ENCODE results near the gene STPG4.
"Not testable (repeated sequence)": the region's sequence is repeated elsewhere in the genome, so short reads cannot be mapped to it uniquely, and the experiment has no call there.

STPG4 gene

DNA sequence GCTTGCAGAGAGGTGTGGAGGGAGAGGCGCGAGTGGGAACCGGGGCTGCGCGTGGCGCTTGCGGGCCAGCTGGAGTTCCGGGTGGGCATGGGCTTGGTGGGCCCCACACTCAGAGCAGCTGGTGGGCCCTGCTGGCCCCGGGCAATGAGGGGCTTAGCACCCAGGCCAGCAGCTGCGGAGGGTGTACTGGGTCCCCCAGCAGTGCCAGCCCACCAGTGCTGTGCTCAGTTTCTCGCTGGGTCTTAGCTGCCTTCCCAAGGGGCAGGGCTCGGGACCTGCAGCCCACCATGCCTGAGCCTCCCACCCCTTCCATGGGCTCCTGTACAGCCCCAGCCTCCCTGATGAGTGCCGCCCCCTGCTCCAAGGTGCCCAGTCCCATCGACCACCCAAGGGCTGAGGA is 55.4 kb downstream of the STPG4 start:
- not testable (repeated sequence) for H3K9me3 ChIP-seq (ENCODE audit: control insufficient read depth, insufficient read depth, low read length); H3K4me1 ChIP-seq (ENCODE audit: control insufficient read depth, insufficient read depth, low read length); H3K4me3 ChIP-seq (ENCODE audit: low read depth, low read length); H3K27ac ChIP-seq (ENCODE audit: low read depth, low read length); H3K27me3 ChIP-seq (ENCODE audit: control insufficient read depth, insufficient read depth, low read length); H3K36me3 ChIP-seq (ENCODE audit: control insufficient read depth, insufficient read depth, low read length); H3K9ac ChIP-seq (ENCODE audit: low read depth, low read length)

GRCh38 chr2:47098953-47099352 is 56.2 kb downstream of the STPG4 start:
- no peaks in the 10 kb centered on the region for H3K4me1 ChIP-seq (ENCODE audit: control insufficient read depth, insufficient read depth, low read length)
- H3K4me3 ChIP-seq (ENCODE audit: low read depth, low read length), result no peak overlapping the region
- no peak overlapping the region for H3K27ac ChIP-seq (ENCODE audit: low read depth, low read length)
- H3K9ac ChIP-seq (ENCODE audit: low read depth, low read length), result no peak overlapping the region
- no peaks in the 10 kb centered on the region for H3K36me3 ChIP-seq (ENCODE audit: control insufficient read depth, insufficient read depth, low read length)
- no peaks in the 10 kb centered on the region for H3K9me3 ChIP-seq (ENCODE audit: control insufficient read depth, insufficient read depth, low read length)
- no peaks in the 10 kb centered on the region for H3K27me3 ChIP-seq (ENCODE audit: control insufficient read depth, insufficient read depth, low read length)

DNA sequence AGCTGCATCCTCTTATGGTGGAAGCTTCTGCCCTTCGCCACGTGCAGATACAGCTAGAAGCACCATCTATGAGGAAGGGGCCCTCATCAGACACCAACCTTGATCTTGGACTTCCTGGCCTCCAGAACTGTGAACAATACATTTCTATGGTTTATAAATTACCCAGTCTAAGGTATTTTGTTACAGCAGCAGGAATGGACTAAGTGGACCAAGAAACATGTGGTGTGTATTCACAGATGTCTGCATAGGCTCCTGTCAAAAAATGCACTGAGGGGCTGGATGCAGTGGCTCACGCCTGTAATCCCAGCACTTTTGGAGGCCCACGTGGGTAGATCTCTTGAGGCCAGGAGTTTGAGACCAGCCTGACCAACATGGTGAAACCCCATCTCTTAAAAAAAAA is 57.5 kb downstream of the STPG4 start:
- no peaks in the 10 kb centered on the region for H3K36me3 ChIP-seq (ENCODE audit: control insufficient read depth, insufficient read depth, low read length)
- no peaks in the 10 kb centered on the region for H3K4me1 ChIP-seq (ENCODE audit: control insufficient read depth, insufficient read depth, low read length)
- no peaks in the 10 kb centered on the region for H3K27me3 ChIP-seq (ENCODE audit: control insufficient read depth, insufficient read depth, low read length)
- no peak overlapping the region for H3K27ac ChIP-seq (ENCODE audit: low read depth, low read length)
- H3K4me3 ChIP-seq (ENCODE audit: low read depth, low read length), result no peak overlapping the region
- H3K9ac ChIP-seq (ENCODE audit: low read depth, low read length), result no peak overlapping the region
- no peaks in the 10 kb centered on the region for H3K9me3 ChIP-seq (ENCODE audit: control insufficient read depth, insufficient read depth, low read length)

DNA sequence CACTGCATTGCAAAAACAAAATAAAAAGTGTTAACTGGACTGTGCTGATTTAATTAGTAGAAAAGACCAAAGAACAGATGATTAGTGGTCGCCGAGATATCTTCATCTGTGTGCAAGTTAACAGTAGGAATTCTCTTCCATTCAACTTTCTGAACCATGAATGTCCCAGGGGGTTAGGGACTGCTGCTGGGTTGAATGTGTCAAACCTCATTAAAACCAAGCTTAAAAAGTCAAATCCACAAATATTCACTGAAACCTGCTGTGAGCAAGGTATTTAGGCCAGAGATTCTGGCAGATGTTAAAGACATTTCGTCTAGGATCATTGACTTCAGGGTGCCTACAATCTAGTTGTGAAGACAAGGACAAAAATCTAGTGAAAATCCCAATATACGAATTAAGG is 58.7 kb downstream of the STPG4 start:
- no peaks in the 10 kb centered on the region for H3K27me3 ChIP-seq (ENCODE audit: control insufficient read depth, insufficient read depth, low read length)
- no peaks in the 10 kb centered on the region for H3K4me1 ChIP-seq (ENCODE audit: control insufficient read depth, insufficient read depth, low read length)
- H3K27ac ChIP-seq (ENCODE audit: low read depth, low read length), result no peak overlapping the region
- no peaks in the 10 kb centered on the region for H3K36me3 ChIP-seq (ENCODE audit: control insufficient read depth, insufficient read depth, low read length)
- no peak overlapping the region for H3K9ac ChIP-seq (ENCODE audit: low read depth, low read length)
- no peak overlapping the region for H3K4me3 ChIP-seq (ENCODE audit: low read depth, low read length)
- no peaks in the 10 kb centered on the region for H3K9me3 ChIP-seq (ENCODE audit: control insufficient read depth, insufficient read depth, low read length)

DNA sequence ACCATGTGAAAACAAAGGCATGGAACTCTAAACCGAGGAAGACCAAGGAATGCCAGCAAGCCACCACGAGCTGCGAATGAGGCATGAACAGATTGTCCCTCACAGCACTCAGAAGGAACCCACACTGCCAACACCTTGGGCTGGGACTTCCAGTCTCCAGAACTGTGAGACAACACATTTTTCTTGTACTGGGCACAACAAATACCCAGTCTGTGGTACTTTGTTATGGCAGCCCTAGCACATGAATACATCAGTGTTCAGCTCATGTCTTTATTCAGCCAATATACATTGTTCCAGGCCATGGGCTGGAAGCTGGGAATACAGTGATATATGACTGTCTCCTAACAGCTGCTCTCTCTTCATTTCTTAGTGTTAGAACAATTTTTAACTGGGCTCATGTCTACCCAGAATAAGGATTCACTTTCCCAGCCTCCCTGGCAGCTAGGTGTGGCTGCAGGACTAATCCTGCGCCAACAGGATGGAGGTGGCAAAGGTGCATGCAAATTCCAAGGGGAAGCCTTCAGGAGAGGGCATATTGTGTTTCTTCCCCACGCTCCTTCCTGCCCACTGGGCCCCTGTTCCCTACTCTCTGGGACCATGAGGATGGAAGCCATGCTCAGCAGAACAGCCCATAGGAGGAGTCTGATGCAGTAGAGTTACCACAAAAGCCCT is 59.6 kb downstream of the STPG4 start:
- 0 out of 2 replicates have a peak, but pooled peaks cover under 1% of the 10 kb centered on the region for H3K27me3 ChIP-seq (ENCODE audit: control insufficient read depth, insufficient read depth, low read length)
- H3K4me3 ChIP-seq (ENCODE audit: low read depth, low read length), result no peak overlapping the region
- H3K9me3 ChIP-seq (ENCODE audit: control insufficient read depth, insufficient read depth, low read length), result no peaks in the 10 kb centered on the region
- H3K27ac ChIP-seq (ENCODE audit: low read depth, low read length), result no peak overlapping the region
- H3K36me3 ChIP-seq (ENCODE audit: control insufficient read depth, insufficient read depth, low read length), result no peaks in the 10 kb centered on the region
- H3K9ac ChIP-seq (ENCODE audit: low read depth, low read length), result no peak overlapping the region
- H3K4me1 ChIP-seq (ENCODE audit: control insufficient read depth, insufficient read depth, low read length), result no peaks in the 10 kb centered on the region

GRCh38 chr2:47094511-47095142 is 60.5 kb downstream of the STPG4 start:
- H3K9ac ChIP-seq (ENCODE audit: low read depth, low read length), result no peak overlapping the region
- H3K27ac ChIP-seq (ENCODE audit: low read depth, low read length), result no peak overlapping the region
- H3K4me3 ChIP-seq (ENCODE audit: low read depth, low read length), result no peak overlapping the region
- no peaks in the 10 kb centered on the region for H3K9me3 ChIP-seq (ENCODE audit: control insufficient read depth, insufficient read depth, low read length)
- no peaks in the 10 kb centered on the region for H3K36me3 ChIP-seq (ENCODE audit: control insufficient read depth, insufficient read depth, low read length)
- no peaks in the 10 kb centered on the region for H3K4me1 ChIP-seq (ENCODE audit: control insufficient read depth, insufficient read depth, low read length)
- peaks cover 6% of the 10 kb centered on the region; the same call in 1 of the 2 replicates for H3K27me3 ChIP-seq (ENCODE audit: control insufficient read depth, insufficient read depth, low read length)

- Histone ChIP-seq H3K36me3 (ENCODE audit: control insufficient read depth, insufficient read depth, low read length) (no peaks in the 10 kb centered on the region), H3K4me1 (ENCODE audit: control insufficient read depth, insufficient read depth, low read length) (no peaks in the 10 kb centered on the region), H3K27ac (ENCODE audit: low read depth, low read length) (no peak overlapping the region), H3K9ac (ENCODE audit: low read depth, low read length) (no peak overlapping the region), H3K27me3 (ENCODE audit: control insufficient read depth, insufficient read depth, low read length) (peaks cover 6% of the 10 kb centered on the region; the same call in 1 of the 2 replicates), H3K9me3 (ENCODE audit: control insufficient read depth, insufficient read depth, low read length) (no peaks in the 10 kb centered on the region), H3K4me3 (ENCODE audit: low read depth, low read length) (no peak overlapping the region)
Observed at GRCh38 chr2:47093626-47094025, 61.5 kb downstream of the STPG4 start.

DNA sequence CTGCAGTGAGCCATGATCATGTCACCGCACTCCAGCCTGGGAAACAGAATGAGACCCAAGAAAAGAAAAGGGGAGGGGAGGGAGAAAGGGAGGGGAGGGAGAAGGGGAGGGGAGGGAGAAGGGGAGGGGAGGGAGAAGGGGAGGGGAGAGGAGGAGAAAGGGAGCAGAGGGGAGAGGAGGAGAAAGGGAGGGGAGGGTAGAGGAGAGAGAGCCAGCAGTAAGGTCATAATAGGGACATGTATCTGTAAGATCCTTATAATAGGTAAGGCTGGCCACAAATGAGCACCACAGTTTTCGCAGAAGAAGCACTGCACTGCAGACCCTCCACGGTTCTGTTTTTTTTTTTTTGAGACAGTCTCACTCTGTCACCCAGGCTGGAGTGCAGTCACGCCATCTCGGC is 62.6 kb downstream of the STPG4 start:
- Histone ChIP-seq H3K4me3 (ENCODE audit: low read depth, low read length) (no peak overlapping the region), H3K27ac (ENCODE audit: low read depth, low read length) (no peak overlapping the region), H3K9me3 (ENCODE audit: control insufficient read depth, insufficient read depth, low read length) (no peaks in the 10 kb centered on the region), H3K9ac (ENCODE audit: low read depth, low read length) (no peak overlapping the region), H3K27me3 (ENCODE audit: control insufficient read depth, insufficient read depth, low read length) (peaks cover 6% of the 10 kb centered on the region; the same call in 1 of the 2 replicates), H3K36me3 (ENCODE audit: control insufficient read depth, insufficient read depth, low read length) (no peaks in the 10 kb centered on the region), H3K4me1 (ENCODE audit: control insufficient read depth, insufficient read depth, low read length) (no peaks in the 10 kb centered on the region)

DNA sequence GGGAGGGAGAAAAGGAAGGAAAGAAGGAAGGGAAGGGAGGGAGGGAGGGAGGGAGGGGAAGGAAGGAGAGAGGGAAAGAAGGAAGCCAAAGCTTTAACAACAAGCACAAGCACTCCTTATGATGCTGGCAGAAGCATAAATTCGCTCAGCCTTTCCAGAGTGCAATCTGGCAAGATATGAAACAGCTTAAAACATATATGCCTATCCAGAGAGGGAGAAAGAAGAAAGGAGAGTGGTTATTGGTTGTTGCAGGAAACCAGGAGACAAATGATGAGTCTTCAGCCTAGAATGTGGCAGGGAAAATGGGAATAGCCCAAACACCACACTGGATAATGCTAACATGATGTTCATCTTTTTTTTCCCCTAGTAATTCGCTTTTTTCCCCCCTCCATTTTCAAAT is 64.0 kb downstream of the STPG4 start:
- Histone ChIP-seq H3K4me3 (ENCODE audit: low read depth, low read length) (no peak overlapping the region), H3K36me3 (ENCODE audit: control insufficient read depth, insufficient read depth, low read length) (no peaks in the 10 kb centered on the region), H3K9ac (ENCODE audit: low read depth, low read length) (no peak overlapping the region), H3K9me3 (ENCODE audit: control insufficient read depth, insufficient read depth, low read length) (no peaks in the 10 kb centered on the region), H3K4me1 (ENCODE audit: control insufficient read depth, insufficient read depth, low read length) (no peaks in the 10 kb centered on the region), H3K27ac (ENCODE audit: low read depth, low read length) (no peak overlapping the region), H3K27me3 (ENCODE audit: control insufficient read depth, insufficient read depth, low read length) (peaks cover 6% of the 10 kb centered on the region; the same call in 1 of the 2 replicates)

DNA sequence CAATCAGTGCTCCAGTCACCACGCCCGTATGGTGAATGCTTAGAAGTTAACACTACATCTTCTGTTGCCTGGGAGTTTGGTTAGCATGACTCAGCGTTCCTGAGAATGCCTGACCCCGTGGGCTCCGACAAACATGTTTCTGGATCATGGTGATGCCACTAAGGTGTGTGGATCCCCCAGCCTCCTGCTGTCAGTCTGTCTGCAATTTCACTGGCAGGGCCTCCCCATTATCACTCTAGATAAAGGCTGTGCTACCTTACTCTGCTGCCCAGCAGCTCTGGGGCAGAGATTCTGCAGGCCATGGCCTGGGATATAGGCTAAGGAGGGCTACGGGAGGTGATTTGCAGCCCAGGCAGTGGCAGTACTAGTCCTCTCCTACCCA is 66.0 kb downstream of the STPG4 start:
- Histone ChIP-seq H3K4me3 (ENCODE audit: low read depth, low read length) (no peak overlapping the region), H3K36me3 (ENCODE audit: control insufficient read depth, insufficient read depth, low read length) (no peaks in the 10 kb centered on the region), H3K9ac (ENCODE audit: low read depth, low read length) (no peak overlapping the region), H3K4me1 (ENCODE audit: control insufficient read depth, insufficient read depth, low read length) (no peaks in the 10 kb centered on the region), H3K27ac (ENCODE audit: low read depth, low read length) (peak overlapping the region; percentile 34), H3K27me3 (ENCODE audit: control insufficient read depth, insufficient read depth, low read length) (peaks cover 6% of the 10 kb centered on the region; the same call in 1 of the 2 replicates), H3K9me3 (ENCODE audit: control insufficient read depth, insufficient read depth, low read length) (no peaks in the 10 kb centered on the region)

DNA sequence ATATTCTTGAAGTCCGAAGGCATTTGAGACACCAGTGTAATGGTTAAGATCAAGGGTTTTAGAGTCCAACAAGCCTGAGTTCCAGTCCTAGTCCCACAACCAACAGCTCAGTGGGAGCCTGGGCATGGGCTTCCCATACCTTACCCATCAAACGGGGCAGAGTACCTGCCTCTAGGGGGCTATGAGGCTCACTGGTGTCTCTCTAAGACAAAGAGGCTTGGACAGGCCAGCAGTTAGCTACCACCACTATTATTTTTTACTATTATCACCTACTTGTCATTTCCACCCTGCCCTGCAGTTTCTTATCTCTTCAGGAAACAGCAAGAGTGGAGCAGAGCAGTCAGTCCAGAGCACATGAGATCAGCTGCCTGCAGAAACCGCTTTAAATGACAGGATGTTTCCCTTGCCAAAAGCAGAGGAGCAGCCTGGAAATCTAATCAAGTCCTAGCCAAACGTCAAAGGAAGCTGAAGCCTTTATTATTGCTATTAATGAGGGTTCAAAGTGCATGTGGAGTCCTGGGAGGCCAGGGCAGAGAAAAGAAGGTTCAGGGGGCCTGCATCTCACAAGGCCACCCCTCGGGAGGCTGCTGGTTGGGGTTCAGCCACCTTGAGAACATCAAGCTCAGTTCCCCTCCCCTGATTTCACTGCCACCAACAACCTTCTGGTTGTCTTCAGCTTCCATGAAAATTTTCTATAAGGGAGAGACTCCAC is 66.6 kb downstream of the STPG4 start:
- Histone ChIP-seq H3K4me3 (ENCODE audit: low read depth, low read length) (no peak overlapping the region), H3K27me3 (ENCODE audit: control insufficient read depth, insufficient read depth, low read length) (peaks cover 6% of the 10 kb centered on the region; the same call in 1 of the 2 replicates), H3K9ac (ENCODE audit: low read depth, low read length) (no peak overlapping the region), H3K9me3 (ENCODE audit: control insufficient read depth, insufficient read depth, low read length) (no peaks in the 10 kb centered on the region), H3K27ac (ENCODE audit: low read depth, low read length) (peak overlapping the region; percentile 34), H3K4me1 (ENCODE audit: control insufficient read depth, insufficient read depth, low read length) (no peaks in the 10 kb centered on the region), H3K36me3 (ENCODE audit: control insufficient read depth, insufficient read depth, low read length) (no peaks in the 10 kb centered on the region)

All from HUES48 (cell line).